Esophagus muscularis mucosa (tissue), 2 donors: Measurements from ENCODE around the gene COL4A1.

Experiments
- POLR2A ChIP-seq: fragments of 450-650 bp; IDR thresholded peaks from one replicate; pipeline ENCODE4 v1.6.1; 2017; ENCODE audit warnings: antibody characterized with exemption, moderate library complexity, mild to moderate bottlenecking, low read depth
- POLR2AphosphoS5 ChIP-seq, 2 donors: sonication (generic); formaldehyde crosslinking; IDR thresholded peaks; one replicate each; pipeline ENCODE4 v1.6.1; 2017; ENCODE audit warnings: antibody characterized with exemption in 2 of 2

DNA sequence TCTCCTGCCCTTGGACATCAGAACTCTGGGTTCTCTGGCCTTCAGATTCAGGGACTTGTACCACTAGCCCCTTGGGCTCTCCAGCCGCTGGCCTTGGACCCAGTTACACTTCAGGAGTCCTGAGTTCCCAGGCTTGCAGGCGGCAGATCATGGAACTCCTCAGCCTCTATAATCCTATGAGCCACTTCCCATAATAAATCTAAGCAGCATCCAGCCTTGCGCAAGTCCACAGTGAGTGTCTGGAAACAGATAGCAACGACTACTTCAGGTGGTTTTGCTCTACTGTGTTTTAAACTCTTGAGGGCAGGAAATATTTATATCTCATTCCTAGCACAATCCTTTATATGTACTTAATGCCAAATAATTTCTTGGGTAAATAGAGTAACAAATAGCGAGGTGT is 92.3 kb downstream of the COL4A1 start:
- TF ChIP-seq POLR2AphosphoS5 (IDR thresholded peaks at IDR 0.05) (no peak), POLR2A (no peak)
